Activated T-cell treated with anti-CD3 and anti-CD28 coated beads, Interleukin-2, amount 50 U/mL, for 1 hour (primary cell): ENCODE data around the gene OR9I1.

Experiments used
- DNase-seq: peaks from one replicate; pipeline ENCODE4 v3.0.0-alpha.2; 2020

The OR9I1 gene

DNA sequence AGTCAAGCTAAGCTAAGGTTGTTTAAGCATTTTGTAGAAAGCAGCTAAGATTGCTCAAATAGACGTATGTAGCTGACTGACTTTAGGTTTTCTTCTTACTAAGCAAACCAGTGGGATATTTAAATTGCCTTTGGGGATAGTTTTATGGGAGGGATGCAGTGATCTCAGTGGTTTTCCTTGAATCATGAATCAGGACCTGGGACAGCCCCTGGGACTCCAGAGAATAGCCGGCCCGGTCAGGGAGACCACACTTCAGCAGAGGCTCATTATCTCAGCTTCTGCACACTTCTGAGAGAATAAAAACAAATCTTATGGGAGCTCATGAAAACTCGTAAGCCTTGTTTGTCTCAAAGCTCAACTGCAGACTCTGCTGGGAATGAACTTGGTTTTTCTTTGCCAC lies at the start of gene OR9I1:
Gene OR9I1, minus strand, starts transcription at position 62 of the 400 bp plus-strand sequence. CDS start 6,086 bp downstream, outside the sequence.
- no peak for DNase-seq

- no peak for DNase-seq
Measured at GRCh38 chr11:58165504-58166106, 40.3 kb upstream of the OR9I1 start.

DNA sequence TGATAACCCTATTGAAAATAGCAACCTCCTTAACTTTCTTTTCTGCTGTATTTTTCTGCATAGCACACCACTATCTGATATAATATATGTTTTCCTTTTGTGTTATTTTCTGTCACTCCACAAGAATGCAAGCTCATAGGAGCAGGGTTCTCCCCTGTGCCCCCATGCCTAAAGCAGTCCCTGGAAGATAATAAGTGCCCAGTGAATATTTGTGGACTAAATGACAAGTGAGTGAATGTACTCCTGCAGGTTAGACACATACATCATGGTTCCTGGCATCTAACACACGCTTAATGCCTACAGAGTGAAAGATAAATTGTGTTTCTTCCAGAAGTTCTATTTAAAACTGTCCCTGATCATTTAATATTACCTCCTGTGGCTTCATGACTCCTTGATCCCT lies 39.7 kb upstream of the OR9I1 start:
- no peak for DNase-seq

- DNase-seq: no peak
Measured at GRCh38 chr11:58164389-58164788, 39.1 kb upstream of the OR9I1 start.

DNA sequence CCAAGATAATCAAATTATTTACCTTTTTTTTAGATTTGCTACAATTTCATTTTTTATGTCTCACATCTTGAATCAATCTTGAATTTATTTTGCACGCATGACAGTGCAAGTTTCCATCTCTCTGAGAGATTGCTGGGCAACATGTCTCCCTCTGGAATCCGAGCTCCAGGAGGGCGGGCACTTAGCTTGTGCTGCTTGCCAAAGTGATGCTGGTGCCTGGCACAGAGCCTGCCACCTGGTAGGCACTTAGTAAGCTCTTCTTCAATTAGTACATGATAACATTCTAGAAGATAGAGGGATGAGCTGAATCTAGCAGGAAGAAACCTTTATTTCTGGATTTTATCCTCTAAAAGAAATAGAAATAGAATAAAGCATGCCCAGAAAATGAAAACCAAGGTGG lies 27.5 kb upstream of the OR9I1 start:
- no peak for DNase-seq

DNA sequence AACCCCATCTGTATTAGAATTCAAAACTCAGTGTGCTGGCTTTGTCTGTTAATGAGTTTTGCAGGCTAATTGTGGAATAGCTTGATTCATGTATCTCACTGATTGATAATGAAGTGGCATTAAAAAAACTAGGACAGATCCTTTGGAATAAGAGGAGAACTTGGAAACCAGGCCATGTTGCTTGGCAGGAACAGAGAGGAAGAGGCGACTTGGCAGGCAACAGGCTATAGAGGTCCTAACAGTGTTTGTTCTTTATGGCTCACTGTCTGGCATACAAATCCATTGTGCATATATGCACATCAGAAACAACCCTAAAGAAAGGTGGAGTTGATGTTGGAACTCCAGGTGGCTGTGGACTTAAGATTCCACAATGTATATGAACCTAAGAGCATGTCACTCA lies 17.4 kb upstream of the OR9I1 start:
- DNase-seq: no peak

DNA sequence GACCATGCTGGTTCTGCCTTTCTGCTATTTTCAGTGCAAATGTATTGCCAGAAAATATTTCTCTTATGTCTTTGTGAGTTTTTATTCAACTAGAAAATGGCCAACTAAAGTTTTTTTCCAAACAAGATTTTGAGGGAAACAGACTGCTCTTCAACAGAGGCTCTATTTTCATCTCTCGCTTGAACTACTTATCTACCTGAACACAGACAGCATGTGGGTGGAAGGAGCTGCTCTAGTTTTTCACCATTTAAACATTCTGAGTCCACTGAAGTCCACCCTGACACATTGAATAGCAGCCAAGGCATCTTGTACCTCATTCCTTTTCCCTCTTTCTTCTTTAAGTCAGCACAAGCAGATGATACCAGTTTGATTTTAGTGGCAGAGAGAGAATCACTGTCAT lies 9.8 kb upstream of the OR9I1 start:
- no peak for DNase-seq

DNA sequence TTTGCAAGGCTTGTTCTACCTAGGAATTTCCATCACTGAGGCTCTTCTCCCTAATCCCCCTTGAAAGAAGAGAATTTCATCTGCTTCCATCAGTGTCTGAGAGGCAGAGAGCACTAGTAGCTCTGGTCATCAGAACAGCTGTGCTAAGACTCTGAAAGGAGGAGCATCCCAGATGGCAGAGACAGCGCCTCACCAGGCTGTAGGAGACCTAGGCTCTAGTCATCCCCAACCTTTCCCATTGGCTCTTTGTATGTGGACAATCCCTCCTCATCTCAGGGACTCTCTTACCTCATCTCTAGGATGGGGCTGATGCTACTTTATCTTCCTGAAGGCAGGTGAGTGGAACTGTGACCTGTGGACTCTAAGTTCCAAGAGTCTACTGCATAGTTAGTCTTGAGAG lies 8.8 kb upstream of the OR9I1 start:
- no peak for DNase-seq

GRCh38 chr11:58133309-58134076 lies 8.2 kb upstream of the OR9I1 start:
- DNase-seq: no peak

- no peak for DNase-seq
Measured at GRCh38 chr11:58127350-58127749, 2.0 kb upstream of the OR9I1 start.

GRCh38 chr11:58121096-58121495 lies 4.2 kb downstream of the OR9I1 start:
- DNase-seq: no peak

DNA sequence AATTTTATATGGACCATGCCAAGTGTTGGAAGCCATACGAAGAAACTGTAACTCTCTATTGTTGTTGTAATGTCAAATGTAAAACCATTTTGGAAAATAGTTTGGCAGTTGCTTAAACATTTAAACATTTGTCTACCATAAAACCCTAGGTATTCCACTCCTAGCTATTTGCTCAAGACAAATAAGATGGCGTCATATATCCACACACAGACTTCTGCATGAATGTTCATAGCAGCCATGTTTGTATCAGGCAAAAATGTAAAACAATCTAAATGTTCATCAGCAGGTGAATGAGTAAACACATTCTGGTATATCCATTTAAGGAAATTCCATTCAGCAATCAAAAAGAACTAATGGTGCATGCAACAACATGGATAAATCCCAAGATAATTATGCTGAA lies 27.9 kb downstream of the OR9I1 start:
- DNase-seq: no peak

GRCh38 chr11:58086528-58086927 lies 38.8 kb downstream of the OR9I1 start:
- no peak for DNase-seq

GRCh38 chr11:58075781-58076180 lies 49.5 kb downstream of the OR9I1 start:
- no peak for DNase-seq

GRCh38 chr11:58070585-58070984 lies 54.7 kb downstream of the OR9I1 start:
- DNase-seq: no peak

- no peak for DNase-seq
Measured at GRCh38 chr11:58068655-58069054, 56.7 kb downstream of the OR9I1 start.

DNA sequence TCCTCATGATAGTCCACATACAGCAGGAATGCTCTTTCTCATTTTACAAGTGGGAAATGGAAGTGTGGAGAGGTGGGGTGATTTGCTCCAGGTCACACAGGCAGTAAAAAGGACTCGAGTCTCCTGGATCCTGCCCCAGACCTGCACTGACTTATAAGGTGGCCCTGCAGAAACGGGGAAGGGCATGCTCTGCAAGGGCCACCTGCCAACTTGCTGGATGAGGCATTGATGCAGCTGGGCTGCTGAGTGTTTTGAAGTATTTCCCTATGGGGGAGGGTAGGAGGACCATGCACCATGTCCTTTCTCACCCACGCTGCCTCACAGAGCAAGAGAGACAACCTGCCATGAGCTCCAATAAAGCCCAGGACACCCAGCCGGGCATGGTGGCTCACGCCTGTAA lies 57.6 kb downstream of the OR9I1 start:
- no peak for DNase-seq
